Measurements from ENCODE around the gene CSE1L.
"Not testable (repeated sequence)": the region's sequence is repeated elsewhere in the genome, so short reads cannot be mapped to it uniquely, and the experiment has no call there.

Gene CSE1L

GRCh38 chr20:49132995-49133478, 86.9 kb downstream of the CSE1L start:
- DNase-seq, result no peak

GRCh38 chr20:49133571-49133970, 87.5 kb downstream of the CSE1L start:
- no peak for DNase-seq

- not testable (repeated sequence) for DNase-seq
These were observed 88.7 kb downstream of the CSE1L start for GRCh38 chr20:49134797-49135196.

- no peak for DNase-seq
These were observed 90.9 kb downstream of the CSE1L start for GRCh38 chr20:49136817-49137571.

- DNase-seq, result no peak
These were observed 92.3 kb downstream of the CSE1L start for GRCh38 chr20:49138431-49138830.

GRCh38 chr20:49140411-49140810, 94.3 kb downstream of the CSE1L start:
- DNase-seq, result no peak

GRCh38 chr20:49140834-49141233, 94.7 kb downstream of the CSE1L start:
- no peak for DNase-seq

Data from activated CD4-positive, alpha-beta T cell treated with anti-CD3 and anti-CD28 coated beads, Interleukin-2, amount 50 U/mL, for 1 hour (primary cell).